Measurements from ENCODE around the gene UPF3A.
A peak's percentile ranks its signal among the peaks of the same experiment; 100 is the strongest.
"Not testable (repeated sequence)": the region's sequence is repeated elsewhere in the genome, so short reads cannot be mapped to it uniquely, and the experiment has no call there.

Gene UPF3A

GRCh38 chr13:114264313-114264712 lies 17.1 kb upstream of the UPF3A start:
- not testable (repeated sequence) for DNase-seq

GRCh38 chr13:114264886-114265611 lies 16.4 kb upstream of the UPF3A start:
- no peak for DNase-seq

GRCh38 chr13:114266241-114266640 lies 15.2 kb upstream of the UPF3A start:
- DNase-seq: no peak

- no peak for DNase-seq
Measured at GRCh38 chr13:114268344-114269280, 12.8 kb upstream of the UPF3A start.

GRCh38 chr13:114269281-114269770 lies 12.1 kb upstream of the UPF3A start:
- no peak for DNase-seq

GRCh38 chr13:114272977-114273376 lies 8.4 kb upstream of the UPF3A start:
- DNase-seq: no peak

- DNase-seq: no peak
Measured at GRCh38 chr13:114275304-114275703, 6.1 kb upstream of the UPF3A start.

GRCh38 chr13:114279146-114279545 lies 2.3 kb upstream of the UPF3A start:
- DNase-seq: no peak

- DNase-seq: peak; percentile 7
Measured at GRCh38 chr13:114279758-114280355, 1.5 kb upstream of the UPF3A start.

- peak; percentile 76 for DNase-seq
Measured at GRCh38 chr13:114282041-114282670, 755 bp downstream of the UPF3A start.

GRCh38 chr13:114283576-114283975 lies 2.2 kb downstream of the UPF3A start:
- no peak for DNase-seq

- no peak for DNase-seq
Measured at GRCh38 chr13:114284680-114285079, 3.3 kb downstream of the UPF3A start.

- DNase-seq: no peak
Measured at GRCh38 chr13:114285166-114285808, 3.9 kb downstream of the UPF3A start.

- no peak for DNase-seq
Measured at GRCh38 chr13:114286808-114287207, 5.4 kb downstream of the UPF3A start.

- DNase-seq: no peak
Measured at GRCh38 chr13:114288157-114288591, 6.8 kb downstream of the UPF3A start.

GRCh38 chr13:114296448-114296847 lies 15.0 kb downstream of the UPF3A start:
- no peak for DNase-seq

- DNase-seq: no peak
Measured at GRCh38 chr13:114296902-114297301, 15.5 kb downstream of the UPF3A start.

- DNase-seq: no peak
Measured at GRCh38 chr13:114298866-114299265, 17.5 kb downstream of the UPF3A start.

GRCh38 chr13:114299604-114300305 lies 18.4 kb downstream of the UPF3A start:
- DNase-seq: no peak

GRCh38 chr13:114303700-114304327 lies 22.4 kb downstream of the UPF3A start:
- no peak for DNase-seq

Measured in CD4-positive, alpha-beta T cell treated with Interleukin-6 for 4 hours (primary cell).